ENCODE measurements around the gene FAM229A. TPM values are rescaled to one million over a fixed set of nuclear protein-coding genes. Genes with fewer than 3 reads are reported as not detected.

FAM229A gene
- total and polyA plus RNA-seq, 2 experiments from 2014 or later = 3.6 to 4.2 TPM

DNA sequence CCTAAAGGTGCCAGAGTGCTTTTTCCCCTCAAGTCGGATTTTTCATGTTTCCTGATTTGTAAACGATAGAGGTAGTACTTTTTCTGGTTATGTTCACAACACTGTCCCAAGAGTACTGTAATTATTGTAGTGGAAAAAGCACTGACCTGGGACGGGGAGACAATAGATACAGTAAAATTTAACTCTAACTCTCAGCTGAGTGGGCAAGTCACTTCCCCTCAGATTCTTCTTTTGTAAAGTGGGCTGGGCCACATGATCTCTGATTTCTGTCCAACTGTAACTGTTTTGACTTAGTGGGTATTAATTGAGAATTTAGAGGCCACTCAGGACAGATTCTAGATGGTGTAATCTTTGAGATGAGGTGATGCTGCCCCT, 45.4 kb downstream of the FAM229A start (continued):
- TF ChIP-seq, protein P1, sequence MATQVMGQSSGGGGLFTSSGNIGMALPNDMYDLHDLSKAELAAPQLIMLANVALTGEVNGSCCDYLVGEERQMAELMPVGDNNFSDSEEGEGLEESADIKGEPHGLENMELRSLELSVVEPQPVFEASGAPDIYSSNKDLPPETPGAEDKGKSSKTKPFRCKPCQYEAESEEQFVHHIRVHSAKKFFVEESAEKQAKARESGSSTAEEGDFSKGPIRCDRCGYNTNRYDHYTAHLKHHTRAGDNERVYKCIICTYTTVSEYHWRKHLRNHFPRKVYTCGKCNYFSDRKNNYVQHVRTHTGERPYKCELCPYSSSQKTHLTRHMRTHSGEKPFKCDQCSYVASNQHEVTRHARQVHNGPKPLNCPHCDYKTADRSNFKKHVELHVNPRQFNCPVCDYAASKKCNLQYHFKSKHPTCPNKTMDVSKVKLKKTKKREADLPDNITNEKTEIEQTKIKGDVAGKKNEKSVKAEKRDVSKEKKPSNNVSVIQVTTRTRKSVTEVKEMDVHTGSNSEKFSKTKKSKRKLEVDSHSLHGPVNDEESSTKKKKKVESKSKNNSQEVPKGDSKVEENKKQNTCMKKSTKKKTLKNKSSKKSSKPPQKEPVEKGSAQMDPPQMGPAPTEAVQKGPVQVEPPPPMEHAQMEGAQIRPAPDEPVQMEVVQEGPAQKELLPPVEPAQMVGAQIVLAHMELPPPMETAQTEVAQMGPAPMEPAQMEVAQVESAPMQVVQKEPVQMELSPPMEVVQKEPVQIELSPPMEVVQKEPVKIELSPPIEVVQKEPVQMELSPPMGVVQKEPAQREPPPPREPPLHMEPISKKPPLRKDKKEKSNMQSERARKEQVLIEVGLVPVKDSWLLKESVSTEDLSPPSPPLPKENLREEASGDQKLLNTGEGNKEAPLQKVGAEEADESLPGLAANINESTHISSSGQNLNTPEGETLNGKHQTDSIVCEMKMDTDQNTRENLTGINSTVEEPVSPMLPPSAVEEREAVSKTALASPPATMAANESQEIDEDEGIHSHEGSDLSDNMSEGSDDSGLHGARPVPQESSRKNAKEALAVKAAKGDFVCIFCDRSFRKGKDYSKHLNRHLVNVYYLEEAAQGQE (IDR thresholded peaks at IDR 0.05; ENCODE audit: unreplicated experiment) = no peak
- TF ChIP-seq ZNF331 (CRISPR knock-in tag; IDR thresholded peaks at IDR 0.05; ENCODE audit: low read depth) (no peak), CREB1 (CRISPR knock-in tag; IDR thresholded peaks at IDR 0.05; ENCODE audit: low read depth) (no peak), STAT1 (IDR thresholded peaks at IDR 0.05; ENCODE audit: unreplicated experiment) (no peak), JUNB (IDR thresholded peaks at IDR 0.05; ENCODE audit: unreplicated experiment) (no peak), POLR2AphosphoS5 (IDR thresholded peaks at IDR 0.05; ENCODE audit: low read depth) (no peak), NANOG (IDR thresholded peaks at IDR 0.05; ENCODE audit: borderline replicate concordance) (no peak), EZH2 (IDR thresholded peaks at IDR 0.05; ENCODE audit: low read depth, unreplicated experiment) (no peak)
- TF ChIP-seq, protein P2, sequence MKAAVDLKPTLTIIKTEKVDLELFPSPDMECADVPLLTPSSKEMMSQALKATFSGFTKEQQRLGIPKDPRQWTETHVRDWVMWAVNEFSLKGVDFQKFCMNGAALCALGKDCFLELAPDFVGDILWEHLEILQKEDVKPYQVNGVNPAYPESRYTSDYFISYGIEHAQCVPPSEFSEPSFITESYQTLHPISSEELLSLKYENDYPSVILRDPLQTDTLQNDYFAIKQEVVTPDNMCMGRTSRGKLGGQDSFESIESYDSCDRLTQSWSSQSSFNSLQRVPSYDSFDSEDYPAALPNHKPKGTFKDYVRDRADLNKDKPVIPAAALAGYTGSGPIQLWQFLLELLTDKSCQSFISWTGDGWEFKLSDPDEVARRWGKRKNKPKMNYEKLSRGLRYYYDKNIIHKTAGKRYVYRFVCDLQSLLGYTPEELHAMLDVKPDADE (IDR thresholded peaks at IDR 0.05) = no peak

DNA sequence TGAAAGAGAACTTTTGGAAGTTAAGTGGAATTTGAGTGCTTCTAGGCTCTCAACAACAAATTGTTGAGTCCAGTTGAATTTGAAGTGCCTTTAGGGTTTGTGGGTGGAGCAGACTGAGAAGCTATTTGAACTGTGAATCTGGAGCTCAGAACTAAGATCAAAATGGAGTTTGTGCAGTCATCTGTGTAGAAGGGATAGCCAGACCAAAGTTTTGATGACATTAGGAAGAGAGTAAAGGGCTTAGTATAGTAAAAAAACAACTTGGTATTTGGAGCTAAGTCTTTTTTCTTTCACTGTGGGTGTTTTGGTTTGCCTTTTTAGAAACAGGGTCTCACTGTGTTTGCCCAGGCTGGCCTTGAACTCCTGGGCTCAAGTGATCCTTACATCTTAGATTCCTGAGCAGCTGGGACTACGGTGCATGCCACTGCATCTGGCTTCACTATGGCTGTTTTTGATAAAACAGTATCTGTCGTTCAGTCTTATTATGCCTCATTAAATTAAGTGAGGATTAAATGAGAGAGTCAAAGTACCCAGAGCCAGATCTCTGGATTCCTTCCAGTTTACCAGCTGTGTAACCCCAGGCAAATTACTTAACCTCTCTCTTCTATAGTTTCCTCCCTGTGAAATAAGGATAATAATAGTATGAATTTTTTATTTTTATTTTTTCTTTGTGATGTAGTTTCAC, 50.4 kb downstream of the FAM229A start:
- H3K9me3 Mint-ChIP-seq = no peaks in the 10 kb centered on the region; the same call in 2 of the 3 replicates
- ATAC-seq = no peak
- Histone ChIP-seq H3K27ac (ENCODE audit: low read depth) (peak overlapping the region; percentile 72), H3K36me3 (ENCODE audit: insufficient read depth) (peaks cover 2% of the 10 kb centered on the region), H2AFZ (no peak overlapping the region), H3K9me2 (ENCODE audit: insufficient read depth) (no peaks in the 10 kb centered on the region), H3K4me3 (no peak overlapping the region), H4K20me1 (replicated peaks; ENCODE audit: insufficient read depth) (peaks cover 41% of the 10 kb centered on the region), H3K4me1 (ENCODE audit: insufficient read depth) (no peaks in the 10 kb centered on the region), H3K27me3 (ENCODE audit: insufficient read depth) (no peaks in the 10 kb centered on the region), H3K79me2 (replicated peaks; ENCODE audit: insufficient read depth) (peaks cover 79% of the 10 kb centered on the region), H3K4me2 (no peak overlapping the region), H3F3A (replicated peaks; ENCODE audit: low read depth) (peaks cover 2% of the 10 kb centered on the region; the same call in 1 of the 2 replicates)
- H3K4me3 Mint-ChIP-seq = no peak overlapping the region
- no peak overlapping the region for H3K27ac Mint-ChIP-seq
- no peaks in the 10 kb centered on the region for H3K4me1 Mint-ChIP-seq
- no peak for DNase-seq (ENCODE audit: low spot score)
- peaks cover 9% of the 10 kb centered on the region for H3K27me3 Mint-ChIP-seq (ENCODE audit: insufficient read depth, low read depth, poor library complexity)
- H3K36me3 Mint-ChIP-seq (ENCODE audit: low read depth) = peaks cover 8% of the 10 kb centered on the region; the same call in 2 of the 3 replicates
- TF ChIP-seq, protein P2 (IDR thresholded peaks at IDR 0.05) = no peak
- TF ChIP-seq JUNB (IDR thresholded peaks at IDR 0.05; ENCODE audit: unreplicated experiment) = no peak
- no peak for TF ChIP-seq STAT1 (IDR thresholded peaks at IDR 0.05; ENCODE audit: unreplicated experiment)
- TF ChIP-seq, protein P3, sequence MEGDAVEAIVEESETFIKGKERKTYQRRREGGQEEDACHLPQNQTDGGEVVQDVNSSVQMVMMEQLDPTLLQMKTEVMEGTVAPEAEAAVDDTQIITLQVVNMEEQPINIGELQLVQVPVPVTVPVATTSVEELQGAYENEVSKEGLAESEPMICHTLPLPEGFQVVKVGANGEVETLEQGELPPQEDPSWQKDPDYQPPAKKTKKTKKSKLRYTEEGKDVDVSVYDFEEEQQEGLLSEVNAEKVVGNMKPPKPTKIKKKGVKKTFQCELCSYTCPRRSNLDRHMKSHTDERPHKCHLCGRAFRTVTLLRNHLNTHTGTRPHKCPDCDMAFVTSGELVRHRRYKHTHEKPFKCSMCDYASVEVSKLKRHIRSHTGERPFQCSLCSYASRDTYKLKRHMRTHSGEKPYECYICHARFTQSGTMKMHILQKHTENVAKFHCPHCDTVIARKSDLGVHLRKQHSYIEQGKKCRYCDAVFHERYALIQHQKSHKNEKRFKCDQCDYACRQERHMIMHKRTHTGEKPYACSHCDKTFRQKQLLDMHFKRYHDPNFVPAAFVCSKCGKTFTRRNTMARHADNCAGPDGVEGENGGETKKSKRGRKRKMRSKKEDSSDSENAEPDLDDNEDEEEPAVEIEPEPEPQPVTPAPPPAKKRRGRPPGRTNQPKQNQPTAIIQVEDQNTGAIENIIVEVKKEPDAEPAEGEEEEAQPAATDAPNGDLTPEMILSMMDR (conservative IDR thresholded peaks at IDR 0.05; ENCODE audit: low read depth in 2 of 2) = no peak
- no peak for TF ChIP-seq ZNF331 (CRISPR knock-in tag; IDR thresholded peaks at IDR 0.05; ENCODE audit: low read depth)
- TF ChIP-seq NANOG (IDR thresholded peaks at IDR 0.05; ENCODE audit: borderline replicate concordance) = no peak
- no peak for TF ChIP-seq CREB1 (CRISPR knock-in tag; IDR thresholded peaks at IDR 0.05; ENCODE audit: low read depth)
- TF ChIP-seq, protein P1 (IDR thresholded peaks at IDR 0.05; ENCODE audit: unreplicated experiment) = no peak
- TF ChIP-seq POLR2AphosphoS5 (IDR thresholded peaks at IDR 0.05; ENCODE audit: low read depth) = no peak
- no peak for TF ChIP-seq ZNF114 (CRISPR knock-in tag; IDR thresholded peaks at IDR 0.05)
- no peak for TF ChIP-seq EZH2phosphoT487 (IDR thresholded peaks at IDR 0.05; ENCODE audit: unreplicated experiment)

All from GM23338 (cell line).